OCI-LY7 (cell line): Measurements from ENCODE around the gene SYPL1. TPM values are rescaled to one million over a fixed set of nuclear protein-coding genes. Genes with fewer than 3 reads are reported as not detected.
A peak's percentile ranks its signal among the peaks of the same experiment; 100 is the strongest.

Source experiments
- BruUV-seq: library from RNA; stranded (reverse); fragments of 400-500 nt; replicated peaks from 2 replicates; lab custom pipeline; 2021; lab: Mats Ljungman, UMichigan
- CTCF ChIA-PET: fragments of 300-600 bp; sonication (Branson Sonifier 250); formaldehyde crosslinking; loops from one replicate; lab custom pipeline; 2022; ENCODE audit warnings: antibody characterized with exemption; ENCODE audit not compliant: unreplicated experiment; lab: Charles Lee
- POLR2A ChIA-PET: fragments of 300-600 bp; sonication (Branson Sonifier 250); formaldehyde crosslinking; loops from one replicate; lab custom pipeline; 2022; ENCODE audit warnings: antibody characterized with exemption; lab: Charles Lee
- DNase-seq: peaks from one replicate; pipeline ENCODE4 v3.0.0-alpha.2; 2015; ENCODE audit warnings: low spot score
- H2AFZ ChIP-seq: fragments of 200-600 bp; sonication (generic), shearing (Covaris generic); 2 replicates; pipeline ENCODE4 v1.6.1; 2014; ENCODE audit warnings: mild to moderate bottlenecking, antibody characterized with exemption, low read length, moderate library complexity
- H3K27ac ChIP-seq: fragments of 200-600 bp; sonication (generic); 2 replicates; pipeline ENCODE4 v1.5.1; 2014; ENCODE audit warnings: mixed run types, low read depth, mild to moderate bottlenecking, moderate library complexity, low read length, inconsistent platforms; ENCODE audit not compliant: poor library complexity, severe bottlenecking
- H3K36me3 ChIP-seq: fragments of 200-600 bp; sonication (generic); 2 replicates; pipeline ENCODE4 v1.6.1; 2014; ENCODE audit warnings: mild to moderate bottlenecking, antibody characterized with exemption, low read length, moderate library complexity, mixed read lengths; ENCODE audit not compliant: insufficient read depth
- H3K4me1 ChIP-seq: fragments of 200-600 bp; sonication (generic); 2 replicates; pipeline ENCODE4 v1.5.1; 2014; ENCODE audit warnings: mild to moderate bottlenecking, low read length; ENCODE audit not compliant: insufficient read depth, poor library complexity, severe bottlenecking
- H3K4me2 ChIP-seq: fragments of 200-600 bp; sonication (generic); 2 replicates; pipeline ENCODE4 v1.6.1; 2014; ENCODE audit warnings: mild to moderate bottlenecking, low read length
- H3K4me3 ChIP-seq: fragments of 200-600 bp; sonication (generic); 2 replicates; pipeline ENCODE4 v1.5.1; 2014; ENCODE audit warnings: mild to moderate bottlenecking, low read depth, low read length; ENCODE audit not compliant: poor library complexity, severe bottlenecking
- H3K79me2 ChIP-seq: fragments of 200-600 bp; sonication (generic); 2 replicates; pipeline ENCODE4 v1.6.1; 2016; ENCODE audit warnings: low read depth, mild to moderate bottlenecking, low read length, moderate library complexity, mixed read lengths; ENCODE audit not compliant: insufficient read depth
- H3K9me2 ChIP-seq: fragments of 200-600 bp; sonication (generic); 2 replicates; pipeline ENCODE4 v1.6.1; 2016; ENCODE audit warnings: mild to moderate bottlenecking, low read length, mixed read lengths; ENCODE audit not compliant: insufficient read depth
- H3K9me3 ChIP-seq: fragments of 200-600 bp; sonication (generic); 2 replicates; pipeline ENCODE4 v1.6.1; 2014; ENCODE audit warnings: mild to moderate bottlenecking, mixed run types, low read length, mixed read lengths
- H4K20me1 ChIP-seq: fragments of 200-600 bp; sonication (generic); 2 replicates; pipeline ENCODE4 v1.6.1; 2014; ENCODE audit warnings: mild to moderate bottlenecking, antibody characterized with exemption, low read length, moderate library complexity, mixed read lengths; ENCODE audit not compliant: insufficient read depth
- EZH2phosphoT487 ChIP-seq: fragments of 200-600 bp; sonication (generic); IDR thresholded peaks from 2 replicates; pipeline ENCODE4 v1.6.1; 2018; ENCODE audit warnings: low read depth, borderline replicate concordance, mild to moderate bottlenecking, mixed run types, antibody characterized with exemption, low read length, moderate library complexity, mixed read lengths
- intact Hi-C: fragments of 100-400 bp; cut with micrococcal nuclease; formaldehyde crosslinking; loops from one replicate; pipeline ENCODE4 v1.10.0; 2022; ENCODE audit not compliant: unreplicated experiment
- total RNA-seq, 2 experiments: library from RNA; depleted of rRNA in 1 of 2; stranded (reverse); fragments of >200 nt in 1 of 2; shearing (Covaris generic) in 1 of 2; gene quantifications; 2 replicates each; pipeline ENCODE4 v1.2.3, GENCODE V29; 2014 to 2022
- TF ChIP-seq, protein P1 (sequence below): fragments of 200-600 bp; sonication (generic); conservative IDR thresholded peaks from 2 replicates; pipeline ENCODE4 v1.5.1; 2014; ENCODE audit warnings: mild to moderate bottlenecking, antibody characterized with exemption, low read length, moderate library complexity, mixed read lengths

Gene SYPL1
- total RNA-seq, 2 experiments from 2014 or later, result 34.1 to 112 TPM

GRCh38 chr7:106092204-106092603 lies 19.9 kb downstream of the SYPL1 start:
- H4K20me1 ChIP-seq, result no peaks in the 10 kb centered on the region
- DNase-seq, result no peak
- H3K27ac ChIP-seq, result peak overlapping the region; percentile 87
- peaks cover 11% of the 10 kb centered on the region; the same call in 1 of the 2 replicates for H3K9me3 ChIP-seq
- no peak overlapping the region for H2AFZ ChIP-seq
- ChIA-PET POLR2A (interaction anchor here (0.8 to 9.6 kb wide), 4 partner anchors 11 to 19 kb away, joined by 3 to 107 read pairs (median 4); no protein-coding TSS in a partner anchor), CTCF (no interaction called here)
- TF ChIP-seq EZH2phosphoT487, result no peak
- TF ChIP-seq, protein P1, sequence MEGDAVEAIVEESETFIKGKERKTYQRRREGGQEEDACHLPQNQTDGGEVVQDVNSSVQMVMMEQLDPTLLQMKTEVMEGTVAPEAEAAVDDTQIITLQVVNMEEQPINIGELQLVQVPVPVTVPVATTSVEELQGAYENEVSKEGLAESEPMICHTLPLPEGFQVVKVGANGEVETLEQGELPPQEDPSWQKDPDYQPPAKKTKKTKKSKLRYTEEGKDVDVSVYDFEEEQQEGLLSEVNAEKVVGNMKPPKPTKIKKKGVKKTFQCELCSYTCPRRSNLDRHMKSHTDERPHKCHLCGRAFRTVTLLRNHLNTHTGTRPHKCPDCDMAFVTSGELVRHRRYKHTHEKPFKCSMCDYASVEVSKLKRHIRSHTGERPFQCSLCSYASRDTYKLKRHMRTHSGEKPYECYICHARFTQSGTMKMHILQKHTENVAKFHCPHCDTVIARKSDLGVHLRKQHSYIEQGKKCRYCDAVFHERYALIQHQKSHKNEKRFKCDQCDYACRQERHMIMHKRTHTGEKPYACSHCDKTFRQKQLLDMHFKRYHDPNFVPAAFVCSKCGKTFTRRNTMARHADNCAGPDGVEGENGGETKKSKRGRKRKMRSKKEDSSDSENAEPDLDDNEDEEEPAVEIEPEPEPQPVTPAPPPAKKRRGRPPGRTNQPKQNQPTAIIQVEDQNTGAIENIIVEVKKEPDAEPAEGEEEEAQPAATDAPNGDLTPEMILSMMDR, result no peak
- H3K4me2 ChIP-seq, result no peak overlapping the region
- peaks cover 80% of the 10 kb centered on the region for H3K4me1 ChIP-seq
- no peak overlapping the region for H3K4me3 ChIP-seq
- H3K79me2 ChIP-seq, result peaks cover 77% of the 10 kb centered on the region
- peaks cover 99% of the 10 kb centered on the region for H3K36me3 ChIP-seq
- BruUV-seq, result no TSS peak
- intact Hi-C loops, result no loop called here
- no peaks in the 10 kb centered on the region for H3K9me2 ChIP-seq

GRCh38 chr7:106089647-106090046 lies 22.5 kb downstream of the SYPL1 start:
- H3K4me1 ChIP-seq, result peaks cover 76% of the 10 kb centered on the region
- H3K4me3 ChIP-seq, result peak overlapping the region; percentile 38
- peak overlapping the region; percentile 57 for H3K4me2 ChIP-seq
- ChIA-PET CTCF (interaction anchor here (0.7 to 1.0 kb wide), 2 partner anchors 16 to 25 kb away, joined by 4 read pairs; no protein-coding TSS in a partner anchor), POLR2A (interaction anchor here (0.9 to 9.6 kb wide), 13 partner anchors 9 to 64 kb away, joined by 3 to 107 read pairs (median 8); partner anchors contain the start of gene SYPL1)
- no peak overlapping the region for H2AFZ ChIP-seq
- H3K9me2 ChIP-seq, result no peaks in the 10 kb centered on the region
- DNase-seq, result peak; percentile 66
- peaks cover 85% of the 10 kb centered on the region for H3K36me3 ChIP-seq
- peaks cover 51% of the 10 kb centered on the region; the same call in 1 of the 2 replicates for H3K79me2 ChIP-seq
- H4K20me1 ChIP-seq, result no peaks in the 10 kb centered on the region
- H3K9me3 ChIP-seq, result peaks cover 18% of the 10 kb centered on the region; the same call in 1 of the 2 replicates
- no TSS peak for BruUV-seq
- peak overlapping the region; percentile 87 for H3K27ac ChIP-seq
- intact Hi-C loops, result loop anchor here (1.0 to 2.0 kb wide), 2 partner anchors 17 to 31 kb away; no protein-coding TSS in a partner anchor
- TF ChIP-seq EZH2phosphoT487, result no peak
- TF ChIP-seq, protein P1, result no peak

DNA sequence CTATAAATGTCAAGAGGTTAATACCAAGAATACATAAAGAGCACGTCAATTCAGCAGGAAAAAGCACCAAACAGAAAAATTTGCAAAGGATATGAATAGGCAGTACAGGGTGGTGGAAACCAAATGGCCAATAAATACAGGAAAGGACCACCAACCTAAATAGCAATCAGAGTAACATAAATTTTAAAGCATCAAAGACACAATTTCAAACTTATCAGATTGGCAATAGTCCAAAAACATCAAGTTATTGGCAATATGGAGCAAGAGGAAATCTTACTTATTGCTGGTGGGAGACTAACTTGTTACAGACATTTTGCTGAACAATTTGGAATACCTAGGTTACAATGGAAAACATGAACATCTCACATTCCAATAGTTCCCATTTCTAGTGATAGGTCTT lies 24.1 kb downstream of the SYPL1 start:
- H3K4me2 ChIP-seq, result no peak overlapping the region
- H2AFZ ChIP-seq, result no peak overlapping the region
- no peaks in the 10 kb centered on the region for H3K9me2 ChIP-seq
- POLR2A ChIA-PET, result interaction anchor here (0.7 to 9.6 kb wide), 3 partner anchors 11 to 57 kb away, joined by 6 to 107 read pairs (median 12); no protein-coding TSS in a partner anchor
- no TSS peak for BruUV-seq
- CTCF ChIA-PET, result no interaction called here
- no peak for DNase-seq
- H3K79me2 ChIP-seq, result peaks cover 35% of the 10 kb centered on the region; the same call in 1 of the 2 replicates
- no peak overlapping the region for H3K4me3 ChIP-seq
- H3K4me1 ChIP-seq, result peaks cover 74% of the 10 kb centered on the region
- H3K27ac ChIP-seq, result no peak overlapping the region
- intact Hi-C loops, result loop anchor here (2.0 kb wide), 1 partner anchor 15 kb away; no protein-coding TSS in a partner anchor
- TF ChIP-seq, protein P1, result no peak
- no peak for TF ChIP-seq EZH2phosphoT487
- peaks cover 68% of the 10 kb centered on the region for H3K36me3 ChIP-seq
- no peaks in the 10 kb centered on the region for H4K20me1 ChIP-seq
- peaks cover 18% of the 10 kb centered on the region; the same call in 1 of the 2 replicates for H3K9me3 ChIP-seq
